ENCODE results near the gene KIRREL3.

Gene KIRREL3

DNA sequence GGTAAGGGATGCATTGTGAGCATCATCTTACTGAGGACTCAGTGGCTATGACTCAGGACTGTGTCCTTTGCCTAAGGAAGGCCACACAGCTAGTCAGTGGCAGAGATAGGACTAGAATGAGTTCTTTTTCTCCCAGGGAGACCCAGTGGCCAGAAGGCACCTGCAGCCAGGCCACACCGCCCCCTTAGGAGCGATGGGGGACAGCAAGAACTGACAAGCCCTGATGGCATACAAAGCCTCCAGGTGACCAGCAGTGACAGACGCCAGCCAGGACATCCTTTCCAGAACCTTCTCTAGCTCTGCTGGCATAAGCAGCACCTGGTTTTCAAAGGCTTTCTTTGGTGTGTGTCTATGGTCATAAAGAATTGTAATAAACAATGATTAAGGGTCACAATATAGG, 405.0 kb downstream of the KIRREL3 start:
- H3F3A ChIP-seq (ENCODE audit: insufficient read depth): no peaks in the 10 kb centered on the region
- TF ChIP-seq EZH2phosphoT487 (conservative IDR thresholded peaks at IDR 0.05; ENCODE audit: low read length): no peak
- TF ChIP-seq, protein P1, sequence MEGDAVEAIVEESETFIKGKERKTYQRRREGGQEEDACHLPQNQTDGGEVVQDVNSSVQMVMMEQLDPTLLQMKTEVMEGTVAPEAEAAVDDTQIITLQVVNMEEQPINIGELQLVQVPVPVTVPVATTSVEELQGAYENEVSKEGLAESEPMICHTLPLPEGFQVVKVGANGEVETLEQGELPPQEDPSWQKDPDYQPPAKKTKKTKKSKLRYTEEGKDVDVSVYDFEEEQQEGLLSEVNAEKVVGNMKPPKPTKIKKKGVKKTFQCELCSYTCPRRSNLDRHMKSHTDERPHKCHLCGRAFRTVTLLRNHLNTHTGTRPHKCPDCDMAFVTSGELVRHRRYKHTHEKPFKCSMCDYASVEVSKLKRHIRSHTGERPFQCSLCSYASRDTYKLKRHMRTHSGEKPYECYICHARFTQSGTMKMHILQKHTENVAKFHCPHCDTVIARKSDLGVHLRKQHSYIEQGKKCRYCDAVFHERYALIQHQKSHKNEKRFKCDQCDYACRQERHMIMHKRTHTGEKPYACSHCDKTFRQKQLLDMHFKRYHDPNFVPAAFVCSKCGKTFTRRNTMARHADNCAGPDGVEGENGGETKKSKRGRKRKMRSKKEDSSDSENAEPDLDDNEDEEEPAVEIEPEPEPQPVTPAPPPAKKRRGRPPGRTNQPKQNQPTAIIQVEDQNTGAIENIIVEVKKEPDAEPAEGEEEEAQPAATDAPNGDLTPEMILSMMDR (IDR thresholded peaks at IDR 0.05; ENCODE audit: insufficient read depth, low read length, poor library complexity, severe bottlenecking): no peak
- no peaks in the 10 kb centered on the region for H3K79me2 ChIP-seq (ENCODE audit: insufficient read depth, low read length)
- no peaks in the 10 kb centered on the region for H3K9me2 ChIP-seq (replicated peaks; ENCODE audit: insufficient read depth, low read length)
- no peaks in the 10 kb centered on the region for H3K36me3 ChIP-seq (ENCODE audit: low read length)
- H3K9ac ChIP-seq (ENCODE audit: low read length): no peak overlapping the region
- no peak overlapping the region for H3K4me2 ChIP-seq (ENCODE audit: low read depth, low read length, poor library complexity, severe bottlenecking)
- H3K9me3 ChIP-seq (ENCODE audit: insufficient read depth, low read length): no peaks in the 10 kb centered on the region
- H3K27ac ChIP-seq (ENCODE audit: low read depth, low read length): no peak overlapping the region
- H4K20me1 ChIP-seq (ENCODE audit: low read depth, low read length): no peaks in the 10 kb centered on the region
- no peaks in the 10 kb centered on the region for H3K27me3 ChIP-seq (ENCODE audit: low read length)
- H3K4me3 ChIP-seq (ENCODE audit: insufficient read depth, low read length, poor library complexity, severe bottlenecking): no peak overlapping the region
- H2AFZ ChIP-seq (ENCODE audit: low read depth, low read length, severe bottlenecking): no peak overlapping the region

DNA sequence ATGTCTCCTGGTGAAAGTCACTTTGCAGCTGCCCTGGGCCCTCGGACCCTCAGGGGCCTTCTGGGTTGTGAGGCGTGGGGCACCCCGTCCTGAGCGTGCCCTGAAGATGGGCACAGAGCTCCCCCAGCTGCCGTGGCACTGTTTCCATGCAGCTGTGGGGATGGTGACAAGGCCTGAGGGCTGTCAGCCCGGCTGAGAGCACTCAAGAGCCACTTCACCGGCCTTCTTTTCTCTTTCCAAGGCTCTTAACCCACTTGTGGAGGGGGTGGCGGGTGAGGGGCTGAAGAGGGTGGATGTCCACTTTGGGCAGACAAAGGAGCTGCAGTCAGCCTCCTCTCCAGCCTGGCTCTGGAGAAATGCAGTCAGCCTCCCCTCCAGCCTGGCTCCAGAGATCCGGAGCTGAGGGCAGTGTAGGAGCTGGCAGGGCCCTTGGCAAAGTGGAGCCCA, 405.6 kb downstream of the KIRREL3 start:
- Histone ChIP-seq H3K4me3 (ENCODE audit: insufficient read depth, low read length, poor library complexity, severe bottlenecking) (no peak overlapping the region), H2AFZ (ENCODE audit: low read depth, low read length, severe bottlenecking) (no peak overlapping the region), H3F3A (ENCODE audit: insufficient read depth) (no peaks in the 10 kb centered on the region), H3K4me2 (ENCODE audit: low read depth, low read length, poor library complexity, severe bottlenecking) (no peak overlapping the region), H3K79me2 (ENCODE audit: insufficient read depth, low read length) (no peaks in the 10 kb centered on the region), H3K36me3 (ENCODE audit: low read length) (no peaks in the 10 kb centered on the region), H3K9me3 (ENCODE audit: insufficient read depth, low read length) (no peaks in the 10 kb centered on the region), H3K27me3 (ENCODE audit: low read length) (no peaks in the 10 kb centered on the region), H3K9ac (ENCODE audit: low read length) (no peak overlapping the region), H4K20me1 (ENCODE audit: low read depth, low read length) (no peaks in the 10 kb centered on the region), H3K27ac (ENCODE audit: low read depth, low read length) (no peak overlapping the region), H3K9me2 (replicated peaks; ENCODE audit: insufficient read depth, low read length) (no peaks in the 10 kb centered on the region)
- TF ChIP-seq, protein P1 (IDR thresholded peaks at IDR 0.05; ENCODE audit: insufficient read depth, low read length, poor library complexity, severe bottlenecking): no peak
- no peak for TF ChIP-seq EZH2phosphoT487 (conservative IDR thresholded peaks at IDR 0.05; ENCODE audit: low read length)

DNA sequence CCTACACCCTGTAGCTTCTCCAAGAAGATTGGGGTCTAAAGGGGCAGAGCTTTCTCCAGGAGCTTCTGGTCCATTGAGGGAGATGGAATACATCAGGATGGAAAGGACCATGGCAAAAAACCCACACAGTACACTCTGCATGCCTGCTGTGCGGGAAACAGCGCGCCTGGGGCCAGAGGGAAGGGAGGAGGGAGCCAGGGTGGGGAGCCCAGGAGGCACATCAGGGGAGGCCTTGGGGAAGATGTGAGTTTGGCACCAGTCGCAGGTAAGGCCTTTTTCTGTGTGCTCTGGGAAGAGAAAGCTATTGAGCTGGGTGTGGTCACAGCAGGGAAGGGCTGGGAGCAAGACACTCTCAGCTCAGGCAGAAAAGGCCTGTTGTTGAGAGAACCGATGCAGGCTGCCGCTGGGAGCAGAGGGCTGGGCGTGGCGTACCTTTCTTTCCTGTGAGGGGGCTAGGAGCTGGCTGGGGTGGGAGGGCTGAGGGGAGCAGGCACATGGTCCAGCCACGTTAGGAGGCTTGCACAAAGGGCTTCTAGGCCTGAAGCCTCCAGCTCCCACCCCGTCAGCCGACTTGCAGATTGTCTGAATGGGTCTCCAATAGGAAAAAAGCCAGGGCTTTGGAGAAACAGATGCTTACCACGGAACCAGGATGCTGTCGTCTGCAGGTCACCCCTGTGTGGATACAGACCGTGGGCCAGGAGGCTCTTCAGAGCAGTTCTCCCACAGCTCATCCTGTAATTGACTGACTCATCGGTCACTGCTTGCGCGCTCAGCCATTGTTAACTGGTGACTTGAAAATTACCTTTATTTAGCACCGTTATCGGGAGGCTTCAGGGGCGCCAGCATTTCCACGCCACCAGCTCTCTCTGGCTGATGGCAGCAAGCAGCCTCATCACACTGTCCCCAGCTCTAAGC, 407.8 kb downstream of the KIRREL3 start:
- TF ChIP-seq, protein P1 (IDR thresholded peaks at IDR 0.05; ENCODE audit: insufficient read depth, low read length, poor library complexity, severe bottlenecking): no peak
- TF ChIP-seq EZH2phosphoT487 (conservative IDR thresholded peaks at IDR 0.05; ENCODE audit: low read length): no peak
- Histone ChIP-seq H3K4me2 (ENCODE audit: low read depth, low read length, poor library complexity, severe bottlenecking) (no peak overlapping the region), H3K36me3 (ENCODE audit: low read length) (no peaks in the 10 kb centered on the region), H3K27me3 (ENCODE audit: low read length) (no peaks in the 10 kb centered on the region), H3K79me2 (ENCODE audit: insufficient read depth, low read length) (no peaks in the 10 kb centered on the region), H3K9me3 (ENCODE audit: insufficient read depth, low read length) (no peaks in the 10 kb centered on the region), H3K9ac (ENCODE audit: low read length) (no peak overlapping the region), H3F3A (ENCODE audit: insufficient read depth) (no peaks in the 10 kb centered on the region), H4K20me1 (ENCODE audit: low read depth, low read length) (no peaks in the 10 kb centered on the region), H3K27ac (ENCODE audit: low read depth, low read length) (no peak overlapping the region), H3K4me3 (ENCODE audit: insufficient read depth, low read length, poor library complexity, severe bottlenecking) (no peak overlapping the region), H3K9me2 (replicated peaks; ENCODE audit: insufficient read depth, low read length) (no peaks in the 10 kb centered on the region), H2AFZ (ENCODE audit: low read depth, low read length, severe bottlenecking) (no peak overlapping the region)

Data from SU-DHL-6 (cell line).